Hepatocyte (in vitro differentiated cells): Measurements from ENCODE around the gene RSPRY1. TPM values are rescaled to one million over a fixed set of nuclear protein-coding genes. Genes with fewer than 3 reads are reported as not detected.

Experiments
- DNase-seq: peaks from one replicate; pipeline ENCODE4 v3.0.0-alpha.2; 2016; ENCODE audit warnings: low spot score
- H2AFZ ChIP-seq: fragments of 200-600 bp; sonication (generic); 2 replicates; pipeline ENCODE4 v1.6.0; 2016; ENCODE audit warnings: antibody characterized with exemption, mild to moderate bottlenecking
- H3K27ac ChIP-seq: fragments of 200-600 bp; sonication (generic); 2 replicates; pipeline ENCODE4 v1.5.1; 2016; ENCODE audit warnings: mild to moderate bottlenecking
- H3K27me3 ChIP-seq: fragments of 200-600 bp; sonication (generic); 2 replicates; pipeline ENCODE4 v1.6.1; 2016
- H3K36me3 ChIP-seq: fragments of 200-600 bp; sonication (generic); replicated peaks from 2 replicates; pipeline ENCODE4 v1.5.1; 2016; ENCODE audit warnings: low read depth; ENCODE audit not compliant: insufficient read depth
- H3K4me1 ChIP-seq: fragments of 200-600 bp; sonication (generic); 2 replicates; pipeline ENCODE4 v1.5.1; 2016; ENCODE audit warnings: mild to moderate bottlenecking, moderate library complexity; ENCODE audit not compliant: insufficient read depth
- H3K4me2 ChIP-seq: fragments of 200-600 bp; sonication (generic); 2 replicates; pipeline ENCODE4 v1.6.0; 2016
- H3K4me3 ChIP-seq: fragments of 200-600 bp; sonication (generic); 2 replicates; pipeline ENCODE4 v1.5.1; 2016; ENCODE audit warnings: mild to moderate bottlenecking
- H3K79me2 ChIP-seq: fragments of 200-600 bp; sonication (generic); 2 replicates; pipeline ENCODE4 v1.6.0; 2017; ENCODE audit warnings: mild to moderate bottlenecking
- H3K9me2 ChIP-seq: fragments of 200-600 bp; sonication (generic); replicated peaks from 2 replicates; pipeline ENCODE4 v1.6.0; 2017; ENCODE audit warnings: mild to moderate bottlenecking; ENCODE audit not compliant: insufficient read depth
- H3K9me3 ChIP-seq: fragments of 200-600 bp; sonication (generic); 2 replicates; pipeline ENCODE4 v1.5.1; 2016; ENCODE audit warnings: low read depth, mild to moderate bottlenecking
- H4K20me1 ChIP-seq: fragments of 200-600 bp; sonication (generic); 2 replicates; pipeline ENCODE4 v1.6.0; 2016; ENCODE audit warnings: mild to moderate bottlenecking; ENCODE audit not compliant: insufficient read depth, poor library complexity, severe bottlenecking
- EZH2 ChIP-seq: fragments of 200-600 bp; sonication (generic); IDR thresholded peaks from 2 replicates; pipeline ENCODE4 v1.6.1; 2016; ENCODE audit warnings: antibody characterized with exemption, mild to moderate bottlenecking, borderline replicate concordance
- EZH2phosphoT487 ChIP-seq: fragments of 200-600 bp; sonication (generic); IDR thresholded peaks from one replicate; pipeline ENCODE4 v1.6.1; 2018; ENCODE audit warnings: antibody characterized with exemption, mild to moderate bottlenecking, low read depth, moderate library complexity; ENCODE audit not compliant: unreplicated experiment, severe bottlenecking
- WGBS: methylation state at CpG from one replicate; pipeline ENCODE4 v1.1.6; 2016; ENCODE audit warnings: low lambda C conversion rate; ENCODE audit errors: missing lambda C conversion rate; 5-methylcytosine and 5-hydroxymethylcytosine counted together
- polyA plus RNA-seq: library from polyadenylated mRNA; unstranded; fragments of >200 nt; fragmentation: Nextera tagmentation; extraction: Ambion mirVana; gene quantifications from 2 replicates; pipeline ENCODE4 v1.2.1, GENCODE V29; 2016
- total RNA-seq: library from RNA; depleted of rRNA; stranded (reverse); fragments of >200 nt; gene quantifications from 2 replicates; pipeline ENCODE4 v1.2.3, GENCODE V29; 2014
- TF ChIP-seq, protein P1 (sequence below): fragments of 200-600 bp; sonication (generic); IDR thresholded peaks from 2 replicates; pipeline ENCODE4 v1.5.1; 2016; ENCODE audit warnings: antibody characterized with exemption, mild to moderate bottlenecking; ENCODE audit not compliant: poor library complexity

The RSPRY1 gene
- total and polyA plus RNA-seq, 2 experiments from 2014 or later = 42.3 to 57.5 TPM

DNA sequence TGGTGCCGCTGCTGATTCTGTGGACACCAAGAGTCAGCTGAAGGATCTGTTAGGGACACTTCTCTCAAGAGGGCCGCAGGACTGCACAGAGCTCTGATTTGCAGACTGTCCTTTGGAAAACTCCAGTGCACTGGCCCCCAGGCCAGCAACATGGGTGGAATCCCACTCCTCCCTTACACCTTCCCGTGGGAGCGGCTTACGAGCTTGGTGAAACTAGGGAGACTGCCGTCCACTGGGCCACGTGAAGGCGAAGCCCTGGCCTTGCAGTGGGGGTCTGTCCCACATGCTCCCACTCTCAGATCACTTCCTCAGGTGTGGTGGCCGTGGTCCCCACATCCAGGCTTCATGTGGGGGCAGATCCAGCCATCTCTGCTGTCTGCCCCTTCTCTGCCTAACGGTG lies 36.7 kb upstream of the RSPRY1 start:
- H3K27ac ChIP-seq = no peak overlapping the region
- no peak for DNase-seq

DNA sequence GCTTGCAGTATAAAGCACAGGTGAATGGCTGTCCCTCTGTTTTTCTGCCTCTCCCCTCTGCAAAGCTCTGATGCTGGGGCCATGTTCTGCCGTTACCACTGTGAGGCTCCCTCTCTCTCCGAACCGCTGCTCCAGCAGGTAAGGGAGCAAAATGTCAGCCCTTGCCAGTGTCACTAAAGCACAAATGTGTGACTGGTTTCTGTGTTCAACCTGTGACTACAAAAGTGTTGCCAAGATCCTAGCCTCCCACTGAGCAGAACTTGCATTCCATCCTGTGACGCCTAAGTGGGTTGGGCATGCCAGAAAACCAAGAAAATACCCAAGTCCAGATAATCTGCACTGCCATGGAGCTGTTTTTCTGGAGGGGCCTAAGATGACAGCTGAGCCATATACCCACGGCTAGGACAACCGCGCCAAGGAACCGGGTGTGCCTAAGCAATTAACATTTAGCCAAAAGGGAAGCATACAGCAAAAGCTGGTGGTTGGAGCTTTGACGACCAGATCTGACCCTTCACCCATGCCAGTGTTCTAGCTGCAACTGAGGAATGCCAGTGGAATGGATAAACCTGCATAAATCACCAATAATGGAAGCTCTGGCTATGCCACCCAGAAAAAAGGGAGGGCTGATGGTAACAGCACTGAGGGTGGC lies 35.3 kb upstream of the RSPRY1 start:
- 92% methylated on average over 9 of the region's 9 CpGs for WGBS
- TF ChIP-seq, protein P1, sequence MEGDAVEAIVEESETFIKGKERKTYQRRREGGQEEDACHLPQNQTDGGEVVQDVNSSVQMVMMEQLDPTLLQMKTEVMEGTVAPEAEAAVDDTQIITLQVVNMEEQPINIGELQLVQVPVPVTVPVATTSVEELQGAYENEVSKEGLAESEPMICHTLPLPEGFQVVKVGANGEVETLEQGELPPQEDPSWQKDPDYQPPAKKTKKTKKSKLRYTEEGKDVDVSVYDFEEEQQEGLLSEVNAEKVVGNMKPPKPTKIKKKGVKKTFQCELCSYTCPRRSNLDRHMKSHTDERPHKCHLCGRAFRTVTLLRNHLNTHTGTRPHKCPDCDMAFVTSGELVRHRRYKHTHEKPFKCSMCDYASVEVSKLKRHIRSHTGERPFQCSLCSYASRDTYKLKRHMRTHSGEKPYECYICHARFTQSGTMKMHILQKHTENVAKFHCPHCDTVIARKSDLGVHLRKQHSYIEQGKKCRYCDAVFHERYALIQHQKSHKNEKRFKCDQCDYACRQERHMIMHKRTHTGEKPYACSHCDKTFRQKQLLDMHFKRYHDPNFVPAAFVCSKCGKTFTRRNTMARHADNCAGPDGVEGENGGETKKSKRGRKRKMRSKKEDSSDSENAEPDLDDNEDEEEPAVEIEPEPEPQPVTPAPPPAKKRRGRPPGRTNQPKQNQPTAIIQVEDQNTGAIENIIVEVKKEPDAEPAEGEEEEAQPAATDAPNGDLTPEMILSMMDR = no peak
- TF ChIP-seq EZH2phosphoT487 (no peak), EZH2 (no peak)

More for the DNA sequence above, 36.7 kb upstream of the RSPRY1 start:
- Histone ChIP-seq H2AFZ (no peak overlapping the region), H3K4me1 (peaks cover 6% of the 10 kb centered on the region), H3K36me3 (peaks cover 3% of the 10 kb centered on the region), H3K4me2 (no peak overlapping the region), H3K79me2 (no peaks in the 10 kb centered on the region), H3K9me3 (no peaks in the 10 kb centered on the region), H3K27me3 (no peaks in the 10 kb centered on the region), H3K9me2 (no peaks in the 10 kb centered on the region), H3K4me3 (no peak overlapping the region), H4K20me1 (no peaks in the 10 kb centered on the region)
- no peak for TF ChIP-seq EZH2phosphoT487
- TF ChIP-seq EZH2 = no peak
- TF ChIP-seq, protein P1 = no peak
- 96% methylated on average over 10 of the region's 10 CpGs for WGBS

DNA sequence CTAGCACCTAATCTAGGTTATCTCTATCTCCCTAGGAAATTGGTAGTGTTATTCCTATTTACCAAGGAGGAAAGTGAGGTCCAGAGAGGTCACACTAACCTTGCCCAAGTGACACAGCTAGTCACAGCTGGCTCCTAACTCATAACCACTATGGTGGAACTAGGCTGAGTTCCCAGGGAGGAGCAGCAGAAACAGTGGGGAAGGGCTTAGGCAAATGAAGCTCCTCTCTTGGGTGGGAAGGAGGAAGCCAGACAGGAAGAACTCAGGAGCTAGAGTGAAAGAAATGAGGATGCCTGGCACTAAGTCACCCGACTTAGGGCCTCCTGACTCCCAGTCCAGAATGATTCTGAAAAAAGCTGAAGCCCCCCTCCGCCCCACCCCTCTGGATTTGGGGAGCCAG lies 34.8 kb upstream of the RSPRY1 start:
- Histone ChIP-seq H2AFZ (no peak overlapping the region), H3K4me2 (no peak overlapping the region), H3K4me3 (no peak overlapping the region), H3K36me3 (peaks cover 3% of the 10 kb centered on the region), H4K20me1 (no peaks in the 10 kb centered on the region), H3K27ac (no peak overlapping the region), H3K9me2 (no peaks in the 10 kb centered on the region), H3K27me3 (no peaks in the 10 kb centered on the region), H3K9me3 (no peaks in the 10 kb centered on the region), H3K4me1 (no peaks in the 10 kb centered on the region), H3K79me2 (no peaks in the 10 kb centered on the region)
- no peak for DNase-seq
- no peak for TF ChIP-seq EZH2
- TF ChIP-seq, protein P1 = no peak
- no peak for TF ChIP-seq EZH2phosphoT487
- 87% methylated on average over 2 of the region's 2 CpGs for WGBS

More for the DNA sequence above, 35.3 kb upstream of the RSPRY1 start:
- Histone ChIP-seq H3K4me1 (no peaks in the 10 kb centered on the region), H4K20me1 (no peaks in the 10 kb centered on the region), H3K4me3 (no peak overlapping the region), H2AFZ (no peak overlapping the region), H3K4me2 (no peak overlapping the region), H3K9me2 (no peaks in the 10 kb centered on the region), H3K27ac (no peak overlapping the region), H3K79me2 (no peaks in the 10 kb centered on the region), H3K9me3 (no peaks in the 10 kb centered on the region), H3K36me3 (peaks cover 3% of the 10 kb centered on the region), H3K27me3 (no peaks in the 10 kb centered on the region)
- DNase-seq = no peak
